ENCODE data around the gene DPT.

DPT gene

GRCh38 chr1:168735974-168736373 is 7.0 kb upstream of the DPT start:
- no peak for DNase-seq (ENCODE audit: low read depth)

GRCh38 chr1:168734946-168735345 is 5.9 kb upstream of the DPT start:
- no peak for DNase-seq (ENCODE audit: low read depth)

GRCh38 chr1:168734271-168734670 is 5.3 kb upstream of the DPT start:
- DNase-seq (ENCODE audit: low read depth): no peak

- DNase-seq (ENCODE audit: low read depth): no peak
Measured at GRCh38 chr1:168733241-168733640, 4.2 kb upstream of the DPT start.

GRCh38 chr1:168732736-168733135 is 3.7 kb upstream of the DPT start:
- no peak for DNase-seq (ENCODE audit: low read depth)

GRCh38 chr1:168731244-168731953 is 2.4 kb upstream of the DPT start:
- DNase-seq (ENCODE audit: low read depth): no peak

- no peak for DNase-seq (ENCODE audit: low read depth)
Measured at GRCh38 chr1:168729405-168729802, 398 bp upstream of the DPT start.

- no peak for DNase-seq (ENCODE audit: low read depth)
Measured at GRCh38 chr1:168726719-168727118, 2.3 kb downstream of the DPT start.

GRCh38 chr1:168726281-168726680 is 2.7 kb downstream of the DPT start:
- DNase-seq (ENCODE audit: low read depth): no peak

GRCh38 chr1:168725831-168726230 is 3.2 kb downstream of the DPT start:
- no peak for DNase-seq (ENCODE audit: low read depth)

- no peak for DNase-seq (ENCODE audit: low read depth)
Measured at GRCh38 chr1:168725060-168725459, 3.9 kb downstream of the DPT start.

- no peak for DNase-seq (ENCODE audit: low read depth)
Measured at GRCh38 chr1:168723000-168723399, 6.0 kb downstream of the DPT start.

GRCh38 chr1:168720839-168721238 is 8.2 kb downstream of the DPT start:
- DNase-seq (ENCODE audit: low read depth): no peak

- no peak for DNase-seq (ENCODE audit: low read depth)
Measured at GRCh38 chr1:168719306-168720111, 9.5 kb downstream of the DPT start.

- no peak for DNase-seq (ENCODE audit: low read depth)
Measured at GRCh38 chr1:168717906-168718891, 10.8 kb downstream of the DPT start.

GRCh38 chr1:168714012-168714411 is 15.0 kb downstream of the DPT start:
- no peak for DNase-seq (ENCODE audit: low read depth)

GRCh38 chr1:168709405-168710363 is 19.3 kb downstream of the DPT start:
- DNase-seq (ENCODE audit: low read depth): no peak

- DNase-seq (ENCODE audit: low read depth): no peak
Measured at GRCh38 chr1:168708698-168709404, 20.2 kb downstream of the DPT start.

- DNase-seq (ENCODE audit: low read depth): no peak
Measured at GRCh38 chr1:168706391-168706992, 22.5 kb downstream of the DPT start.

All from HS-27A (cell line).